HG02610 (cell line): Measurements from ENCODE around the gene NBDY.
"Not testable (repeated sequence)": the region's sequence is repeated elsewhere in the genome, so short reads cannot be mapped to it uniquely, and the experiment has no call there.

ENCODE experiments used
- ATAC-seq: cut with Tn5 transposase; IDR thresholded peaks from one replicate; pipeline ENCODE4 v1.9.1; 2021; ENCODE audit warnings: mild to moderate bottlenecking, moderate library complexity; ENCODE audit not compliant: unreplicated experiment

NBDY gene

DNA sequence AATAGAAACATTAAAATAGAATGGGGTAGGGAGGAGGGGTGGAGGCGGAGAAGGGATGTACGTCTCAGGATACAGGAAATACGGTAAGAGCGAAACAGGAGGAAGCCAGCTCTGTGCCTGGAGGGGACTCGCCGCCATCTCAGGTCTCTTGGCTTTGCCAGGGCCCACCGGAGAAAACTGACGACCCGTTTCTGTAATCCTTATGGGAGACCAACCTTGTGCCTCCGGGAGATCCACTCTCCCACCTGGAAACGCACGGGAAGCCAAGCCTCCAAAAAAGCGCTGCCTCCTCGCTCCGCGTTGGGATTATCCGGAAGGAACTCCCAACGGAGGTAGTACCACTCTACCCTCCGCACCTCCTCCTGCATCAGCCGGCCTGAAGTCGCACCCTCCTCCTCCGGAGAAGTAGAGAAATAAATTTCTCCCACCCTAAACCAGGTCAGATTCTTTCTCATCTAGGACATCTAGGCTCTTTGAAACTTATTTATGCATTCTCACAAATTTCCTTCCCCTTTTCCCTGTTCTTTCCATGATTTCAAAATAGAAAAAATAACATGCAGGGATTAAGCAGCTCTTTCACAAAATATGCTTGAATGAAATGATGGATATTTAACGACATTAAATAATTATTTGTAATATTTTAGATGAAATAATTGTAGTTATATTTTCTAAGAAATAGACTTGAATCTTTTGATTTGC lies at the start of gene NBDY:
Gene NBDY (plus strand): TSS at position 92 of the 699 bp plus-strand sequence. CDS start 111 bp downstream, at position 203.
- ATAC-seq, result peak; percentile 83

DNA sequence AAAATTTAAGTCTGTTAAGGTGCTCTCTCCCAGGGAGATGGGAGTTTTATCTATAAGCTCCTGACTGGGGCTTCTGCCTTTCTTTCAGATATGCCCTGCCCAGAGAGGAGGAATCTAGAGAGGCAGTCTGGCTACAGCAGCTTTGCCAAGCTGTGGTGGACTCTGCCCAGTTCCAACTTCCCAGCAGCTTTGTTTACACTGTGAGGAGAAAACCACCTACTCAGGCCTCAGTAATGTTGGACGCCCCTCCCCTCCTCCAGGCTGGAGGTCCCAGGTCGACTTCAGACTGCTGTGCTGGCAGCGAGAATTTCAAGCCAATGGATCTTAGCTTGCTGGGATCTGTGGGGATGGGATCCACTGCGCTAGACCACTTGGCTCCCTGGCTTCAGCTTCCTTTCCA lies 24.5 kb upstream of the NBDY start:
- not testable (repeated sequence) for ATAC-seq

DNA sequence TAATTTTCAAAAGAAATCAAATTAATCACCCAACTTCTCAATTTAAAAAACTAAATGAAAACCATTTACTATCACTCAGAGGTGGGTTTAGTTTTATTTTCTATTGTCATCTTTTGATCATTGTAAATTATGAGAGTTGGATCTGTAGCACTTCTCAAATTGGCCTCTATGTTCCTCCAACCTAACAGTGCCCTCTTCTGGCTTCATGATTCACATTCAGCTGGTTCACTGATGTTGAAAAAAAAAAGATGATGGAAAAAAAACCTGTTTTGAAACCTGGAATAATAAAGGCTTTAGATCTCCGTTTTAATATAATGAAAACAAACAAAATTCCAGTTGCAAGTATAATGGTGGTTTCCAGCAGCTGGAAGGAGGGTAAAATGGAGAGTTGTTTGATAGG lies 2.4 kb upstream of the NBDY start:
- no peak for ATAC-seq

GRCh38 chrX:56727531-56727930 lies 1.5 kb upstream of the NBDY start:
- ATAC-seq, result no peak

GRCh38 chrX:56728321-56728720 lies 722 bp upstream of the NBDY start:
- ATAC-seq, result no peak

GRCh38 chrX:56728752-56729151 lies 291 bp upstream of the NBDY start:
- ATAC-seq, result peak; percentile 42

DNA sequence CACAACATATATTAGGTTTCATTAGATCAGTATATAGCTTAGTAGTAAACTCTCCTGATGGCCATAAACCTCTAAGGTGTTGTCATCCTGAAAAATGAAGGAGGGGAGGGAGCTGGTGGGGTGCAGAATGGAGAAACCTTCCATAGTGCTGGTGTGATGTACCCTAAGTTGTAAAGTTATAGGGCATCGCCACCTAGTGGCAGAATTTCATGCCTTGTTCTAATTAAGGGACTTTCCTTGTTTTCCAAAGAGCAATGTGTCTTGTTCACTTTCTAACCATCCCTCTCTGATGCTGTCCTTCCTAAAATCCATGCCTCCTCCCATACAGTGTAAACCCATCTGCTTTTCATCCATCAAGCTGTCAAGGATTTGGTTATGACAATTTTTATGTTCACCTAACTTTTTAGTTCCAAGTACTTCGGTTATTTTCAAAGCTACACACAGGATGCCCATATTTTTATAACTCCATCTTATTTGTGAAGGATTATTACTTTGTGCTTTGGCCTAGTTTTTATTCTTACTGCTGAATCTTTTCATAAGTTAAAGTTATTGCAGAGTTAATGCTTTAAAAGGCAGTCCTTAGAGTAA lies 4.5 kb downstream of the NBDY start:
- no peak for ATAC-seq

DNA sequence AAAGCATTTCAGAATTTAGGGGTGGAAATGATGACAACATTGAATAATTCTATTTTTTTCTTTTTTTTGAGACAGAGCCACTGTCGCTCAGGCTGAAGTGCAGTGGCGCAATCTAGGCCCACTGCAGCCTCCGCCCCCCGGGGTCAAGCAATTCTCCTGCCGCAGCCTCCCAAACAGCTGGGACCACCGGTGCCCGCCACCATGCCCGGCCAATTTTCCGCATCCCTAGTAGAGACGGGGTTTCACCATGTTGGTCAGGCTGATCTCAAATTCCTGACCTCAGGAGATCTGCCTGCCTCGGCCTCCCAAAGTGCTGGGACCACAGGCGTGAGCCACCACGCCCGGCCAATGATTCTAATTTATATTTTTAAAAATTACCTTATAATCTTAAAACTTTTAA lies 7.2 kb downstream of the NBDY start:
- no peak for ATAC-seq

GRCh38 chrX:56738670-56739069 lies 9.6 kb downstream of the NBDY start:
- ATAC-seq, result no peak

- no peak for ATAC-seq
These were observed 16.0 kb downstream of the NBDY start for GRCh38 chrX:56744996-56745395.

- no peak for ATAC-seq
These were observed 18.0 kb downstream of the NBDY start for GRCh38 chrX:56746996-56747395.

DNA sequence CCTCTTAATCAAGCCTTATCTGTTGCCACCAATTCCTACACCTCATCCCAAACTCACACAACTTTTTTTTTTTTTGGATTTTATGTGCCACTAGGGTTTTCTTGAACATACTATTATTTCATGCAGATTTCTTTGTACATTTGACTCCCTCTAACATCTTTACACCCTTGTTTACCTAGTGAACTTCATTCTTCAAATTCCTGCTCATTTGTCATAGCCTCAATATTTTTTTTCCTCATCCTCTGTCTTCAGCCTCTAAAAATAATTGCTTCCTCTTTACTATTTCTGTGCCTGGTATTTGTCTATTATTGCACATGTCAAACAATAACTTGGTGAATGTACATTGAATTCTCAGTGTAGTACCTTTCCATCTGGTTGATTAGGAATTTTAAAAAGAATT lies 22.0 kb downstream of the NBDY start:
- no peak for ATAC-seq

DNA sequence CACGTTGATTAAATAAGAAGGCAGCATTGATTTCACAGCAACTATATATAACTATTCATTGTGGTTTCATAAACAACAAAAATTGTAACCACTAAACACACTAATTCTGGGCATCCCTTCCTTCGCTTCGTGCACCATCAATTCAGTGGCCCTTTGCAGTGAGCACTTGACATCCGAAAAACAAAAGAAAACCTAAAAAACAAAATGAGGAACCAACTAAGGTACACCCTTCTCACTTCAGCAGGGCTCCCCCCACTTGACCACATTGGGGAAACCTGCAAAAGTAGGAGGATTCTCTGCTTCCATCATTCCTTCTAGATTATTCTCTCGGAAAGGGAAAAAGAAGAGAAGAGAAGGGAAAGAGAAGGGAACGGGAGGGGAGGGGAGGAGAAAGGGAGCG lies 28.3 kb downstream of the NBDY start:
- ATAC-seq, result no peak

DNA sequence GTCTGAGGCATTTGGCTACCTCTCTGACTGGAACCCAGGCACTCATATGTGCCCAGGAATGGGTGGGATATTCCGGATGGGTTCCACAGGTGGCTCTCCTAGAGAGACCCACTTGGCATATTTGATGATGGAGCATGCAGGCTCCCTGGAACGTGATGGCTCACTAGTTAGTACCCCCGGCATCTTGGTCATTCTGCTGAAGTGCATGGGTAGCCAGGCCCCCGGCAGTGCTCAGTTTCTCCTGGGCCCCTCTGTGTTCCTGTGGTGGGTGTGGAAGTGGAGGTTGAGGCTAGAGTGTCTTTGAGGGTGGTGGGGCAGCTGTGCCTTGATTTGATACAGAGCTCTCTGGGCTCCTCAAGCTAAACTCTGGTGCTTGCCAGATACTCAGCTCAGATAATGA lies 29.4 kb downstream of the NBDY start:
- ATAC-seq, result no peak

DNA sequence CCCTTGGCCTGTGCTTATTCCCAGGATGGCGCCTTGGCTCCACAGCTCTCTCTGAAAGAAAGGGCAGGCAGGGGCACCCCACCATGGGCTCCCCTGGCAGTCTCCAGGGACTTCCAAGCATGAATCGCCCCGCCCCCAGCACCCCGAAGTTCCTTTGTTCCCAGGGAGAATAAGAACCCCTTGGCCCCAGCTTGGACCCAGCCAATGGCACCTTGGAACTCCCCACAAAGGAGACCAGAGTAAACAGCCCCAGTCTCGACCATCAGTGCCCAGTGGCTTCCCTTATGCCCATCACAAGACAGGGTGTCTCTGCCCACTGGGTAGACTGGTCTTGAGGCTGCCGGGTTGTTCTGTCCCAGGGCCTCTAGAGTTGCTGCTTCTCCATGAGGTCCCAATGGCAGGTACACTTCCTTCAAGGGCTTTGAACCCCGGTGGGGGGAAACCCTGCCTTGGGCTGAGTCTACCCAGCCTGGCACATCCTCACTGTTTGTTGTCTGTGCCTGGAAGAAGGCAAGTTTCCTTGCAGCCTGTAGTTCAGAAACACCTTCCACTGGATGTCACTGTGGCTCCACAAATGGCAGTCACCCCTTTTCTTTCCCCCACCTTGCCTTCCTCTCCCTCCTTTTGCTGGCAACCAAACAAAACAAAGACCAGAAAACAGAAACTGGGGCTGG lies 30.8 kb downstream of the NBDY start:
- no peak for ATAC-seq

DNA sequence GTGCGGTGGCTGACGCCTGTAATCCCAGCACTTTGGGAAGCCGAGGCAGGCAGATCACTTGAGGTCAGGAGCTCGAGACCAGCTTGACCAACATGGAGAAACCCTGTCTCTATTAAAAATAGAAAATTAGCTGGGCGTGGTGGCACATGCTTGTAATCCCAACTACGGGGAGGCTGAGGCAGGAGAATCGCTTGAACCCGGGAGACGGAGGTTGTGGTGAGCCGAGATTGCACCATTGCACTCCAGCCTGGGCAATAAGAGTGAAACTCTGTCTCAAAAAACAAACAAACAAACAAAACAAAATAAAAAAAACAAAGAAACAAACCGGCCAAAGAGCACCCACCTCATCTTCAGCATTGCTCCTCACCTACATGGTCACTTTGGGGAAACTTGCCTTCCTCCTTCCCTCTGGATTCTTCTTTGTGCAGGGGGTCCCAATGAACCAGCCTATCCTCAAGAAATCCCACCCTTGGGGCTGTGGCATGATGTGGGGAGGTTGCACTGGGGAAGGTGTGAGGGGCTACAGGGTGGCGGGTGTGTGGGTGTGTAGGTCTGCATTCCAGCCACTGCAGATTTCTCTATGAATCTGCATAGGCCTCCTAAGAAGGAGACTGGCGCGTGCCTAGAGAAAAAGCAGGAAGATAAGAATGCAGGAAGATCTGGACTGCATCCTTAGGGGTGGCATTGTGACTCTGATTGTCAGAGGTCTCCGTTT lies 31.5 kb downstream of the NBDY start:
- ATAC-seq, result not testable (repeated sequence)

DNA sequence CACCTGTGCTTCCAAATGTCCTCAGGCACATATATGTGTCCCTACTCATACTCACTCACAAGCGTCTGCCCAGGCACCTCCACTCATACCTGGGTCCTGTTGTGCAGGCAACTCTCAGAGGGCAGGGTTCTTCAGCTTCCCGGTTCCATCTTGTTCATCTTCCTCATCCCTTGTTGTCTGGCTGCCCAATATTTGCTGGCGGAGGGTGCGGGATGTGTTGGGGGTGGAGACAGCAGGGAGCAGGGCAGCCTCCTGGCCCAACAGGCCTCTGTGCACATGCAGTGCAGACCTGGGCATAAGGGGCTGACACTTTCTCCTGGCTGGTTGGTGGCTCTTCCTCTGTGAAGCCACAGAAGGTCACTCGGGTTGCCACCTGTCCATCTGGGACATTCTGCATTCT lies 32.1 kb downstream of the NBDY start:
- ATAC-seq, result no peak

DNA sequence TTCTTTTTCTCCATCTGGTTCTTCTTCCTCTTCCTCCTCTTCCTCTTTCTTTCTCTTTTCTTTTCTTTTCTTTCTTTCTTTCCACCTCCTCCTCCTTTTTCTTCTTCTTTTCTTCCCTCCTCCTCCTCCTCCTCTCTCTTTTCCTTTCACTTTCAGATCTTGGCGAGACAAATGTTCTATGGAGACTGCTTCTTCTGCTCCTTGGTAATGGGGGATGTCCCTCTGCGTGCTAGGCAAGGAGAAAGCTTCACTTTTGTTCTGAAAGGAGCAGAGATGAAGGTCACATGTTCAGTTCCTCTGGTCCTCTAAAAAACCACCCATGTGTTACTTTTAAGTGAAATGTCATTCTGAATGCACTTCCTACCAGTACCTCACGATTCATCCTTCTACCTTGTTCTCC lies 33.2 kb downstream of the NBDY start:
- peak; percentile 51 for ATAC-seq

GRCh38 chrX:56762707-56763555 lies 33.9 kb downstream of the NBDY start:
- peak; percentile 26 for ATAC-seq

DNA sequence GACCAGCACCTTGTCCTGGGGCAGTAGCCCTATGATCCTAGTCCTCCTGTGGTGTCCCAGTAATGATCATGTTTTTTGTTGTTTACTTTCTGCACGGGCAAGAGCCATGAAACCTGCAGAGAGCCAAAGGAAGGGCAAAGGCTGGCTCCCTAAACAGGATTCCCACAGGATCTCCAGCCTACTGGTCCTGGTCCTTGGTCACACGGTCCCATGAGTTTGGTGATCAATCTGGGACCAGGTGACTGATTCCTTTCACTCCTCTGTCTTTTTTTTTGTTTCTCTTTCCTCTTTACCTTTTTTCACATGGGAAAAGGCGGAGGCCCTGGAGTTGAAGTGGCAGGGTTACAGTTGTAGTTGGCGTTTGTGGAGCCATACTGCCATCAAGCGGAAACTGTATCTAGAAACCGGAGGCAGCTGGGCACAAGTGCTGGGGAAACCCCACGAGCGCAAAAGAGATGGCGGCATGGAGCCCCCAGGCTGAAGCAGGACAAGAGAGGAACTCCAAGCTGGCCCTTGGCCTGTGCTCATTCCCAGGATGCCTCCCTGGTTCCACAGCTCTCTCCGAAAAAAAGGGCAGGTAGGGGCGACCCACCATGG lies 34.6 kb downstream of the NBDY start:
- no peak for ATAC-seq
